Liver (tissue), 3 donors: ENCODE data around the gene NKD1.

ENCODE experiments used
- FOXA1 ChIP-seq: IDR thresholded peaks from 2 replicates; pipeline ENCODE4 v1.6.1; 2016; ENCODE audit warnings: antibody characterized with exemption
- GABPA ChIP-seq, 2 donors: IDR thresholded peaks in 1 of 2; conservative IDR thresholded peaks in 1 of 2; 2 replicates each; pipeline ENCODE4 v1.6.1; 2016; ENCODE audit warnings: antibody characterized with exemption in 2 of 2, mild to moderate bottlenecking in 1 of 2, moderate library complexity in 1 of 2
- JUND ChIP-seq, 2 donors: IDR thresholded peaks; 2 replicates each; pipeline ENCODE4 v1.6.1; 2016; ENCODE audit warnings: antibody characterized with exemption in 2 of 2
- RXRA ChIP-seq, 2 donors: IDR thresholded peaks; 2 replicates each; pipeline ENCODE4 v1.6.1; 2017 to 2018; ENCODE audit warnings: antibody characterized with exemption in 2 of 2, mild to moderate bottlenecking in 1 of 2
- SP1 ChIP-seq: IDR thresholded peaks from 2 replicates; pipeline ENCODE4 v1.6.1; 2018; ENCODE audit warnings: antibody characterized with exemption, mild to moderate bottlenecking
- TAF1 ChIP-seq: conservative IDR thresholded peaks from 2 replicates; pipeline ENCODE4 v1.6.1; 2016; ENCODE audit warnings: antibody characterized with exemption, mild to moderate bottlenecking
- YY1 ChIP-seq: IDR thresholded peaks from 2 replicates; pipeline ENCODE4 v1.6.1; 2016; ENCODE audit warnings: antibody characterized with exemption, mild to moderate bottlenecking
- TF ChIP-seq, protein P1 (sequence below): fragments of 150-350 bp; IDR thresholded peaks from 2 replicates; pipeline ENCODE4 v1.5.1; 2017; ENCODE audit warnings: improper control_type of control experiment, low read depth, low read length; ENCODE audit not compliant: missing input control
- TF ChIP-seq, protein P2 (sequence below): IDR thresholded peaks from 2 replicates; pipeline ENCODE4 v1.6.1; 2016; ENCODE audit warnings: antibody characterized with exemption
- TF ChIP-seq, protein P3 (sequence below): IDR thresholded peaks from 2 replicates; pipeline ENCODE4 v1.6.1; 2016; ENCODE audit warnings: antibody characterized with exemption, mild to moderate bottlenecking
- TF ChIP-seq, protein P4 (sequence below): IDR thresholded peaks from 2 replicates; pipeline ENCODE4 v1.6.1; 2016; ENCODE audit warnings: antibody characterized with exemption
- donor health status: healthy.
- donor health status: healthy.

DNA sequence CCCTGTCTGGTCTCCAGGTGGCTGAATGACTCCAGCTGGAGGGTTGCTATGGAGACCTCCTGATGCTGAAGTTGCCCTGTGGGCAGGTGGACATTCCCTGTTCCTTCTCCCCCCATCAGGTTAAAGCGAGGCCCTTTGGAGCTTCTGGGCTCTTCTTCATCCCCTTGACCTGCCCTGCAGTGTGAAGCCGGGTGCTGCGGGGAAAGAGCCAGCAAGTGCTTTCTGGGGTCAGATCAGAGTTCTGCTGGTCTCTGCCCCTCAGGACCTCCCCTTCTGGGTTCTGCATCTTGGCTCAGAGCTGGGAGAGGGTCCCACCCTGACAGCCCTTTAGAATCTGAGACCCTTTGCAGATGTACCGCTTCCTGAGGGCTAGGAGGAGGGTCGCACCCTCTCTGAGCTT, 25.1 kb downstream of the NKD1 start:
- no peak for TF ChIP-seq TAF1
- TF ChIP-seq, protein P1, sequence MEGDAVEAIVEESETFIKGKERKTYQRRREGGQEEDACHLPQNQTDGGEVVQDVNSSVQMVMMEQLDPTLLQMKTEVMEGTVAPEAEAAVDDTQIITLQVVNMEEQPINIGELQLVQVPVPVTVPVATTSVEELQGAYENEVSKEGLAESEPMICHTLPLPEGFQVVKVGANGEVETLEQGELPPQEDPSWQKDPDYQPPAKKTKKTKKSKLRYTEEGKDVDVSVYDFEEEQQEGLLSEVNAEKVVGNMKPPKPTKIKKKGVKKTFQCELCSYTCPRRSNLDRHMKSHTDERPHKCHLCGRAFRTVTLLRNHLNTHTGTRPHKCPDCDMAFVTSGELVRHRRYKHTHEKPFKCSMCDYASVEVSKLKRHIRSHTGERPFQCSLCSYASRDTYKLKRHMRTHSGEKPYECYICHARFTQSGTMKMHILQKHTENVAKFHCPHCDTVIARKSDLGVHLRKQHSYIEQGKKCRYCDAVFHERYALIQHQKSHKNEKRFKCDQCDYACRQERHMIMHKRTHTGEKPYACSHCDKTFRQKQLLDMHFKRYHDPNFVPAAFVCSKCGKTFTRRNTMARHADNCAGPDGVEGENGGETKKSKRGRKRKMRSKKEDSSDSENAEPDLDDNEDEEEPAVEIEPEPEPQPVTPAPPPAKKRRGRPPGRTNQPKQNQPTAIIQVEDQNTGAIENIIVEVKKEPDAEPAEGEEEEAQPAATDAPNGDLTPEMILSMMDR = no peak
- TF ChIP-seq YY1 = no peak
- TF ChIP-seq FOXA1 = no peak
- no peak for TF ChIP-seq SP1
- TF ChIP-seq, protein P2, sequence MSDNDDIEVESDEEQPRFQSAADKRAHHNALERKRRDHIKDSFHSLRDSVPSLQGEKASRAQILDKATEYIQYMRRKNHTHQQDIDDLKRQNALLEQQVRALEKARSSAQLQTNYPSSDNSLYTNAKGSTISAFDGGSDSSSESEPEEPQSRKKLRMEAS = no peak
- TF ChIP-seq, protein P3, sequence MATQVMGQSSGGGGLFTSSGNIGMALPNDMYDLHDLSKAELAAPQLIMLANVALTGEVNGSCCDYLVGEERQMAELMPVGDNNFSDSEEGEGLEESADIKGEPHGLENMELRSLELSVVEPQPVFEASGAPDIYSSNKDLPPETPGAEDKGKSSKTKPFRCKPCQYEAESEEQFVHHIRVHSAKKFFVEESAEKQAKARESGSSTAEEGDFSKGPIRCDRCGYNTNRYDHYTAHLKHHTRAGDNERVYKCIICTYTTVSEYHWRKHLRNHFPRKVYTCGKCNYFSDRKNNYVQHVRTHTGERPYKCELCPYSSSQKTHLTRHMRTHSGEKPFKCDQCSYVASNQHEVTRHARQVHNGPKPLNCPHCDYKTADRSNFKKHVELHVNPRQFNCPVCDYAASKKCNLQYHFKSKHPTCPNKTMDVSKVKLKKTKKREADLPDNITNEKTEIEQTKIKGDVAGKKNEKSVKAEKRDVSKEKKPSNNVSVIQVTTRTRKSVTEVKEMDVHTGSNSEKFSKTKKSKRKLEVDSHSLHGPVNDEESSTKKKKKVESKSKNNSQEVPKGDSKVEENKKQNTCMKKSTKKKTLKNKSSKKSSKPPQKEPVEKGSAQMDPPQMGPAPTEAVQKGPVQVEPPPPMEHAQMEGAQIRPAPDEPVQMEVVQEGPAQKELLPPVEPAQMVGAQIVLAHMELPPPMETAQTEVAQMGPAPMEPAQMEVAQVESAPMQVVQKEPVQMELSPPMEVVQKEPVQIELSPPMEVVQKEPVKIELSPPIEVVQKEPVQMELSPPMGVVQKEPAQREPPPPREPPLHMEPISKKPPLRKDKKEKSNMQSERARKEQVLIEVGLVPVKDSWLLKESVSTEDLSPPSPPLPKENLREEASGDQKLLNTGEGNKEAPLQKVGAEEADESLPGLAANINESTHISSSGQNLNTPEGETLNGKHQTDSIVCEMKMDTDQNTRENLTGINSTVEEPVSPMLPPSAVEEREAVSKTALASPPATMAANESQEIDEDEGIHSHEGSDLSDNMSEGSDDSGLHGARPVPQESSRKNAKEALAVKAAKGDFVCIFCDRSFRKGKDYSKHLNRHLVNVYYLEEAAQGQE = no peak
- TF ChIP-seq, protein P4, sequence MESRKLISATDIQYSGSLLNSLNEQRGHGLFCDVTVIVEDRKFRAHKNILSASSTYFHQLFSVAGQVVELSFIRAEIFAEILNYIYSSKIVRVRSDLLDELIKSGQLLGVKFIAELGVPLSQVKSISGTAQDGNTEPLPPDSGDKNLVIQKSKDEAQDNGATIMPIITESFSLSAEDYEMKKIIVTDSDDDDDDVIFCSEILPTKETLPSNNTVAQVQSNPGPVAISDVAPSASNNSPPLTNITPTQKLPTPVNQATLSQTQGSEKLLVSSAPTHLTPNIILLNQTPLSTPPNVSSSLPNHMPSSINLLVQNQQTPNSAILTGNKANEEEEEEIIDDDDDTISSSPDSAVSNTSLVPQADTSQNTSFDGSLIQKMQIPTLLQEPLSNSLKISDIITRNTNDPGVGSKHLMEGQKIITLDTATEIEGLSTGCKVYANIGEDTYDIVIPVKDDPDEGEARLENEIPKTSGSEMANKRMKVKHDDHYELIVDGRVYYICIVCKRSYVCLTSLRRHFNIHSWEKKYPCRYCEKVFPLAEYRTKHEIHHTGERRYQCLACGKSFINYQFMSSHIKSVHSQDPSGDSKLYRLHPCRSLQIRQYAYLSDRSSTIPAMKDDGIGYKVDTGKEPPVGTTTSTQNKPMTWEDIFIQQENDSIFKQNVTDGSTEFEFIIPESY = no peak
- TF ChIP-seq RXRA (IDR thresholded peaks at IDR 0.05) = no peak
- no peak for TF ChIP-seq JUND (IDR thresholded peaks at IDR 0.05)
- no peak for TF ChIP-seq GABPA (IDR thresholded peaks at IDR 0.05 in 1 of 2, conservative IDR thresholded peaks at IDR 0.05 in 1 of 2)
